ENCODE data around the gene MRPL16. TPM values are rescaled to one million over a fixed set of nuclear protein-coding genes. Genes with fewer than 3 reads are reported as not detected.
"Not testable (repeated sequence)": the region's sequence is repeated elsewhere in the genome, so short reads cannot be mapped to it uniquely, and the experiment has no call there.

MRPL16 gene
- total RNA-seq (2014; rRNA removed; shearing (Covaris generic)), result 59.4 and 66.1 TPM in 2 replicates

DNA sequence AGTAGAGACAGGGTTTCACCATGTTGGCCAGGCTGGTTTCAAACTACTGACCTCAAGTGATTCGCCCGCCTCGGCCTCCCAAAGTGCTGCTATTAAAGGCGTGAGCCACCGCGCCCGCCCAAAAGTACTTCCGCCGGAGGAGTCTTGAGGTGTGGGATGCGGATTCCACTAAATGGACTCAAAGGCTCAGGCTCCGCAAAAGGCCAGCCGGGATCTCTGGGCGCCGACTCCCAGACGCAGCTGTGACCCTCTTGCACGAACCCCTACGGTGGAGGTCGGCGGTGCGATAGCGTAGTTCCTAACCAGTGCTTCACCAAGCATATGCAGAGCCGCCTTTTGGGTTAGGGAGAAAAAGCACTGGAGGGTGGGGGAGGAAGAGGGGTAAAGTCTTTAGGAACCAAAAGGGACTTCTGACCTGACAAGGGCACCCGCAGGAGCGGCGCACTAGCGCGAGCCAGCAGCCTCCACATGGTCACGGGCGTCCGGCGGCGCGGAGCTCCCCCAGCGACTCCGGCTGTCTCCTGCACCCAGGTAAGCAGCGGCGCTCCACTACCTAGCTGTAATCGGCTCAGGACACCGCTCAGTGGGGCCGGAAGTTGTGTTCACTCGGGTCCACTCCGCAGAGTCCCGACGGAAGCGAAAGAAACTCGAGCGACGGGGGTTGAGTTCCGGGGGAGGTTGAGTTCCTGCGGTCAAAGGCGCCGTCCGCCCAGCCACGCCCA is at the start of gene MRPL16:
Gene MRPL16 (minus strand): TSS at position 590 of the 722 bp plus-strand sequence. CDS start 120 bp downstream, at position 470.
- 0 out of 2 replicates have a peak, but pooled peaks cover 2% of the 10 kb centered on the region for H3K4me1 ChIP-seq
- H3K27ac ChIP-seq, result peak within 1 kb of the TSS; percentile 61
- no peaks in the 10 kb centered on the region for H3K9me3 ChIP-seq (replicated peaks)
- H3K27me3 ChIP-seq, result no peaks in the 10 kb centered on the region
- peaks cover 27% of the 10 kb centered on the region for H3K36me3 ChIP-seq
- DNase-seq, result peak; percentile 89 to 91
- peak within 1 kb of the TSS; percentile 98 for H3K4me3 ChIP-seq

DNA sequence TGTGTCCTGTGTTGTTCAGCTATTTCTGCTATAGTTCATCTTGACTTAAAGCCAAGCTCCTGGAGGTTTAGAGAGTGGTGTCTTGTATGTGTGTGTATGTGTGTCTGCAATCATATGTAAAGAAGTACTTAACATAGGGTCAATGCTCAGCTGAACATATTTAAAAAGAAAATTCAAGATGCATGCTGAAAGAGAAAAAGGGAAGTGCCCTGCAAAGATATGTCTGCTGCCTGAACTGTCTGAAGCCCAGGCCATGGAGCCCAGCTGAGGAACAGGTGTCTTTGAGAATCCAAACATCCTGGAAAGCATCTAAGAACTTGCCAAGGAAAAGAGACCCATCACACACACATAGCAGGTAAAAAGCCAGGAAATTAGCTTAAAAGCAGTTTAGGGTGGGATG is 49.1 kb upstream of the MRPL16 start:
- no peak for DNase-seq
- H3K27ac ChIP-seq, result no peak overlapping the region

DNA sequence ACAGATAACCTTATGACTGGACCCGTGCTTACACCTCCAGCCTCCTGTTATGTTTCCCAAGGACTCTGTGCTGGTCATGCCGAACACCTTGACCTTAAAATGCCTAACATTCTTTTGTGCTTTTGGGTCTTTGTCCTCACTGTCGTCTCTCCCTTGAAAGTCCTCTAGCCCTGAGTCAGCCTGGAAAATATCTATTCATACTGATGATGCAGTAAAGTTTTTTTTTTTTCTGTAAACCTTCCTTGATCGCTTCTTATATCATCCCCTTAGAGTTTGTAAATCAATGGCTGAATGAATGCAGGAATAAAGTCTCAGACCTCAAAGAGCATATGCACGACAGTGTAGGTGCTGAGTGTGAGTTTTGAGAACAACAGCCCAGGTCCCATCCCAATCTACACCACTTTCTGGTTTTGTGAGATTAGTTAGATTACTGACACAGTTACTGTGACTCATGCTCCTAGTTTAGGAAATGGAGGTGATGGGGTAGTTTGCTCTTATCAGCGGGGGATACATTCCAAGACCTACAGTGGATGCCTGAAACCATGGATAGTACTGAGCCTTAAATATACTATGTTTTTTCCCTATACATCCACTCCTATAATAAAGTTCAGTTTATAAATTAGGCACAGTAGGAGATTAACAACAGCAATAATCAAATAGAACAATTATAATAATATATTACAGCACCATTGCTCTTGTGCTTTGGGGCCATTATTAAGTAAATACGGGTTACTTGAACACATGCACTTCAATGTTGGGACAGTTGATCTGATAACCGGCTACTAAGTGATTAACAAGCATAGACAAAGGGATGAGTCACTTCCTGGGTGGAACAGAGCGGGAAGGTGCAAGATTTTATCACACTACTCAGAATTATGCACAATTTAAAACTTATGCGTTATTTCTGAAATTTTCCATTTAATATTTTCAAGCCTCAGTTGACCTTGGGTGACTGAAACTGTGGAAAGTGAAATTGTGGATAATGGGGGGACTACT is 47.2 kb upstream of the MRPL16 start:
- no peak overlapping the region for H3K27ac ChIP-seq
- H3K4me1 ChIP-seq, result peaks cover 7% of the 10 kb centered on the region
- no peaks in the 10 kb centered on the region for H3K27me3 ChIP-seq
- no peaks in the 10 kb centered on the region for H3K9me3 ChIP-seq (replicated peaks)
- no peak overlapping the region for H3K4me3 ChIP-seq
- DNase-seq, result no peak
- no peaks in the 10 kb centered on the region for H3K36me3 ChIP-seq

More for the DNA sequence above, 49.1 kb upstream of the MRPL16 start:
- H3K4me3 ChIP-seq, result no peak overlapping the region
- no peaks in the 10 kb centered on the region for H3K36me3 ChIP-seq
- no peaks in the 10 kb centered on the region for H3K9me3 ChIP-seq (replicated peaks)
- H3K4me1 ChIP-seq, result peaks cover 7% of the 10 kb centered on the region
- no peaks in the 10 kb centered on the region for H3K27me3 ChIP-seq

DNA sequence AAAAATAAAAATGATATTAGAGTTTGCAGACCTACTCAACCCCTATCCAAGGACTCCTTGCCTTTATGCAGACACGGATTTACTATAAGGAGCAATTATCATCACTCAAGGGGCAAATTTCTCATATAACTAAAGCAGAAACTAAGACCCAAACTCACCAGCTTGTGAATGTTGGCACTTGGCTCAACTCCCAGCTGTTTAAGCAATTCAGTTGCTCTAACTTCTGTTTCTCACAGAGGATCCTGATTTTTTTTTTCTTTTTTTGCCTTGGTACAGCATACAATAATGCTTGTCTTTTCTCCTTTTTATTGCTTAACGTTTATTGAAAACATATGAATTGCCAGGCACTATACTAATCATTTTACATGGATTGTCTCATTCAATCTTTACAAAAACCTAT is 44.3 kb upstream of the MRPL16 start:
- no peak overlapping the region for H3K27ac ChIP-seq
- DNase-seq, result no peak
- H3K4me3 ChIP-seq, result no peak overlapping the region
- peaks cover 7% of the 10 kb centered on the region for H3K4me1 ChIP-seq
- H3K36me3 ChIP-seq, result no peaks in the 10 kb centered on the region
- H3K27me3 ChIP-seq, result no peaks in the 10 kb centered on the region
- H3K9me3 ChIP-seq (replicated peaks), result no peaks in the 10 kb centered on the region

DNA sequence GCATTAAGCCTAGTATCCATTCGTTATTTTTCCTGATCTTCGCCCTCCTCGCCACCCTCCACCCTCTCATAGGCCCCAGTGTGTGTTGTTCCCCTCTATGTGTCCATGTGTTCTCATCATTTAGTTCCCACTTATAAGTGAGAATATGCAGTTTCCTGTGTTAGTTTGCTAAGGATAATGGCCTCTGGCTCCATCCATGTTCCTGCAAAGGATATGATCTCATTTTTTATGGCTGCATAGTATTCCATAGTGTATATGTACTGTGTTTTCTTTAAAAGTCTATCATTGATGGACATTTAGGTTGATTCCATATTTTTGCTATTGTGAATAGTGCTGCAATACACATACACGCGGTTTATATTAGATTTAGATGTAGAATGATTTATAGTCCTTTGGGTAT is 40.8 kb upstream of the MRPL16 start:
- not testable (repeated sequence) for H3K27me3 ChIP-seq; H3K27ac ChIP-seq; H3K4me3 ChIP-seq; H3K9me3 ChIP-seq (replicated peaks); H3K4me1 ChIP-seq; DNase-seq; H3K36me3 ChIP-seq

DNA sequence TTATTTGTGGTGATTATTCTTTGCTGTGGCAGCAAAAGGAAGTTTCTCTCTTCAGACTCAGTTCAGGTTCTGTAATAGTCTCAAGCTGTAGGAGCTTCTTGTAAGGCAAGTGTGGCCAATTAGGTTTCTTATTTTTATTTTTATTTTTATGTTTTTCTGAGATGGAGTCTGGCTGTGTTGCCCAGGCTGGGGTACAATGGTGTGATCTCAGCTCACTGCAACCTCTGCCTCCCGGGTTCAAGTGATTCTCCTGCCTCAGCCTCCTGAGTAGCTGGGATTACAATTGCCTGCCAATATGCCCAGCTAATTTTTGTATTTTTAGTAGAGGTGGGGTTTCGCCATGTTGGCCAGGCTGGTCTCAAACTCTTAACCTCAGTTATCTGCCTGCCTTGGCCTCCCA is 39.0 kb upstream of the MRPL16 start:
- H3K36me3 ChIP-seq; H3K27ac ChIP-seq; H3K4me1 ChIP-seq; DNase-seq; H3K4me3 ChIP-seq; H3K27me3 ChIP-seq; H3K9me3 ChIP-seq (replicated peaks): not testable (repeated sequence)

DNA sequence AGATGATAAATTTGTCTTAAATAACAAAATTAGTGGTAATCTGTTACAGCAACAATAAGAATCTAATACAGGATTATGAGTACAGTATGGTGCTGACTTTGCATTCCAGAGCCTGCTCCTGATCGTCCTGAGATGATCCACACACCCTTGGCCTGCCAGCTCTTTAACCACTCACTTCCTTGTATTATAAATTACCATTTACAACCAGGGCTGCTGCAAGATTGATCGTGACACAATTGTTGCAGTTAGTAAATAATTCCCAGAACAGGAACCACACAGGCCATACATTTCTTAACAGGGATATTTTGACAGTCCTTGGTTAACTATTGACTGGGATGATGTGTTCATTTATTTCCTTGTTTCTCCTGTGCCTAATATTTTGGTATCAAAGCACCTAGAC is 38.6 kb upstream of the MRPL16 start:
- H3K27me3 ChIP-seq, result no peaks in the 10 kb centered on the region
- H3K4me1 ChIP-seq, result no peaks in the 10 kb centered on the region
- no peaks in the 10 kb centered on the region for H3K36me3 ChIP-seq
- H3K27ac ChIP-seq, result no peak overlapping the region
- H3K4me3 ChIP-seq, result no peak overlapping the region
- DNase-seq, result no peak
- no peaks in the 10 kb centered on the region for H3K9me3 ChIP-seq (replicated peaks)

DNA sequence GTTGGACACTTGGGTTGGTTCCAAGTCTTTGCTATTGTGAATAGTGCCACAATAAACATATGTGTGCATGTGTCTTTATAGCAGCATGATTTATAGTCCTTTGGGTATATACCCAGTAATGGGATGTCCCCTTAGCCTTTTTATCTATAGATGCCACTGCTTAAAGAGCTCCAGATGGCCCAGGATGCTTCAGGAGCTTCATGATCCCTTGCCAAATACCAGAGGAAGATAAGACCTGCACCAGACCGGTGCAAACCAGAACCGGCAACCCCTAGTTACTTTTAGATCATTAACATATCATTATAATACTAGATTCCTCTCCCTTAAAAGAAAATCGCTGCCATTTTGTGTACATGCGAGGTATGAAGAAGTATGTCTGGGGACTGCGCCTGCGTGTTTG is 37.9 kb upstream of the MRPL16 start:
- DNase-seq; H3K9me3 ChIP-seq (replicated peaks); H3K36me3 ChIP-seq; H3K27me3 ChIP-seq; H3K4me1 ChIP-seq; H3K27ac ChIP-seq; H3K4me3 ChIP-seq: not testable (repeated sequence)

DNA sequence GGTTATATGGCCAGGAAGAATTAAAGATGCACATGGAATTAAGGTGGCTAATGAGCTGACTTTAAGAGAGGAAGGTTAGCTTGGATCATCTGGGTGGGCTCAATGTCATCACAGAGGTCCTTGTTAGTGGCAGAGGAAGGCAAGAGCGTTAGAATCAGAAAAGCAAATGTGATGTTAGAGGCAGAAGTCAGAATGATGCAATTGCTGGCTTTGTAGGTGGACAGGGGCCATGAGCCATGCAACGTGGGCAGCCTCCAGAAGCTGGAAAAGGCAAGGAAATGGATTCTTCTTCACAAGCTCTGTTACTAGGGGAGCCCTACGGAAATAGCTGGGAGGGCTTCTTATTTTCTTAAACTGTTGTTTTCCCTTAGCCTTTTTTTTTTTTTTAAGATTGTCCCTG is 37.0 kb upstream of the MRPL16 start:
- H3K9me3 ChIP-seq (replicated peaks), result no peaks in the 10 kb centered on the region
- no peaks in the 10 kb centered on the region for H3K27me3 ChIP-seq

DNA sequence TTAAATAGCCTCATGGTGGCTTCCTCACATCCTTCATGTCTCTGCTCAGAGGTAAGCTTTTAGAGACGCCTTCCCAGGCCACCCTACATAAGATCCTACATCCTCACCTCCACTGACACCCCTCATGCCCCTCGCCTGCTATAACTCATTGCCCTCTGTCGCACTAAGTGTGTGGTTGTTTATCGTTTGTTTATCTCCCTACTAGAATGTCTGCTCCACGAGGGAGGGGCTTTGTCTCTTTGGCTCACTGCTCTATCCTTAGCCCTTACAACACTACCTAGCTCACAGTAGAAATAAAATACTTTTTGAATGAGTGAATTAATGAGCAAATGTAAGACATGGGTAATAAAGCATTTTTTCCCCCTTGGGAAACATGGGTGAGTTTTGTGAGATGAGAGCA is 36.0 kb upstream of the MRPL16 start:
- H3K9me3 ChIP-seq (replicated peaks), result no peaks in the 10 kb centered on the region
- no peak overlapping the region for H3K27ac ChIP-seq
- H3K4me1 ChIP-seq, result no peaks in the 10 kb centered on the region
- H3K36me3 ChIP-seq, result no peaks in the 10 kb centered on the region
- H3K27me3 ChIP-seq, result no peaks in the 10 kb centered on the region
- no peak for DNase-seq
- no peak overlapping the region for H3K4me3 ChIP-seq

More for the DNA sequence above, 37.0 kb upstream of the MRPL16 start:
- H3K27ac ChIP-seq, result no peak overlapping the region
- H3K36me3 ChIP-seq, result no peaks in the 10 kb centered on the region
- H3K4me1 ChIP-seq, result no peaks in the 10 kb centered on the region
- no peak for DNase-seq
- no peak overlapping the region for H3K4me3 ChIP-seq

DNA sequence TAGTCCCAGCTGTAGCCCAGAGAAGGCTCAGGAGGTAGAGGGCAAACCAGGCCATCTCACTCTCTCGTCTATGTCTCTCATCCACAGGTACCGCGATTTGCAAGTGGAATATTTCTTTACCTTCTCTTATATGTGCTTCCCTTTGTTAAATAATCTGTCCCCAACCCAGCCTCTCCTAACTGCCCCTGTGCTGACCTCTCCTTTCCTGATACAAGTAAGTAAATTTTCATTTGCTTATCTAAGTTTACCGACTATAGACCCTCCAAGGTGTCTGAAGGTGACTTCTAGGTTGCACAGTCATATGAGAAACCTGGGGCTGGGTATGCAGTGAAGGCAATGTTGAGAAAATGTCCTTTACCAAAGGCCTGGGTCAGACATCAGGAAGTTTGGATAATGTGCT is 34.8 kb upstream of the MRPL16 start, which contains the start of gene CBLIF:
Gene CBLIF (minus strand): TSS at position 101 of the 400 bp plus-strand sequence. CDS start 46 bp downstream, at position 55.
- no peaks in the 10 kb centered on the region for H3K27me3 ChIP-seq
- H3K36me3 ChIP-seq, result no peaks in the 10 kb centered on the region
- H3K9me3 ChIP-seq (replicated peaks), result no peaks in the 10 kb centered on the region
- H3K4me1 ChIP-seq, result no peaks in the 10 kb centered on the region
- no peak within 1 kb of the TSS for H3K4me3 ChIP-seq
- DNase-seq, result no peak
- no peak within 1 kb of the TSS for H3K27ac ChIP-seq

DNA sequence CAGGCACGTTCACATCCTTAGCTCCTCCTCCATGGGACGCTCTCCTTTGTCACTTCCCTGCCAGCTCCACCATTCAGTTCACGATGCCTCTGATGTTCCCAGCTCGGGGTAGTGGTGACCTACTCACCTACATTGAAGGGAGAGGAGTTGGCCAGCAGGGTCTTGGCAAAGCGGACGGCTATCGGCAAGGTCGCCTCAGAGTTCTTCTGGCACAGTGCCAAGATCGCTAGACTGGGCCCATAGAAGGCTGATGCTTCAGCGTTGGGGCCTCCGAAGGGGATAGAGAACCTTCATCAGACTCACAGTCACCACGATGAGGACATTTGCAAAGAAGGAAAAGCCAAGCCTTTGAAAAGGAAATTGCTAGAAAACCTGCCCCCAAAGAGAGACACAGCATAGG is 31.7 kb upstream of the MRPL16 start:
- H3K36me3 ChIP-seq, result no peaks in the 10 kb centered on the region
- H3K4me3 ChIP-seq, result no peak overlapping the region
- DNase-seq, result no peak

DNA sequence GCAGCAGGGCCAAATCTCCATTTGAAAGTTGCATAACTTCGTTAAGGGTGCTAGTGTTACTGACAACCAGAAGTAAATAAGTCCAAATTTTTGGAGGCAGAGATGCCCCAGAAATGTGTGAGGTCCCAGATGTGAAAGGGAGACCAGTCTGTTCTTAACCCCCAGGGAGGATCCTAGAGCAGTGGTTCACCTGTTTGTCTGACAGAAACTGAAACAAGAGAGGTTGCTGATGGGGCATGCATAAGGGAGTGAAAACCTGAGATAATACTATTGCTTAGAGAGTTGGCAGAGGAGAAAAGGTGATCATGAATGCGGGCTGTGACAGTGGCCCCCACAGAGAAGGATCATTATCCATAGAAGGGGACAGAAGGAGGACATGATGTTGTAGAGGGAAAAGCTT is 30.9 kb upstream of the MRPL16 start:
- Histone ChIP-seq H3K27me3 (no peaks in the 10 kb centered on the region), H3K36me3 (no peaks in the 10 kb centered on the region), H3K4me1 (no peaks in the 10 kb centered on the region), H3K9me3 (replicated peaks) (no peaks in the 10 kb centered on the region), H3K4me3 (no peak overlapping the region), H3K27ac (no peak overlapping the region)
- no peak for DNase-seq

More for the DNA sequence above, 31.7 kb upstream of the MRPL16 start:
- Histone ChIP-seq H3K4me1 (no peaks in the 10 kb centered on the region), H3K9me3 (replicated peaks) (no peaks in the 10 kb centered on the region), H3K27ac (no peak overlapping the region), H3K27me3 (no peaks in the 10 kb centered on the region)

DNA sequence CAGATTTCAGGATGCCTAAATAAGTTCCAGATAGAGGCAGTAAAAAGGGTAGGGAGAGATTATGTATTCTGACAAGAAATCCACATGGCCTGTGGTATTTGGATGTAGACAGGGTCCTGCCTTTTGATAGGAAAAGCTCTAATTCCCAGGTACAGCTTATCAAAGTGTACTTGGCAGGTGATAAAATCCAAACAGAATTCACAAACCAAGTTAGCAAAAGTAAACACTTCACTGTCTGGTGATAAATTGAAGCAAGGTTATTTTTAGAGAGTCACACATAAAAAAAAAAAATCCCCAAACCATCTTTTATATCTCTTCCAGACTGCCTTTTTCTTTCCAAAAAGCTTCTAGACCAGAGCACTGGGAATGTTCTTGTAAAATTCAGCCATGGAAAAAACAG is 29.0 kb upstream of the MRPL16 start:
- H3K9me3 ChIP-seq (replicated peaks), result no peaks in the 10 kb centered on the region
- H3K4me1 ChIP-seq, result no peaks in the 10 kb centered on the region
- H3K4me3 ChIP-seq, result no peak overlapping the region
- no peak for DNase-seq
- H3K27ac ChIP-seq, result no peak overlapping the region
- no peaks in the 10 kb centered on the region for H3K36me3 ChIP-seq
- no peaks in the 10 kb centered on the region for H3K27me3 ChIP-seq

DNA sequence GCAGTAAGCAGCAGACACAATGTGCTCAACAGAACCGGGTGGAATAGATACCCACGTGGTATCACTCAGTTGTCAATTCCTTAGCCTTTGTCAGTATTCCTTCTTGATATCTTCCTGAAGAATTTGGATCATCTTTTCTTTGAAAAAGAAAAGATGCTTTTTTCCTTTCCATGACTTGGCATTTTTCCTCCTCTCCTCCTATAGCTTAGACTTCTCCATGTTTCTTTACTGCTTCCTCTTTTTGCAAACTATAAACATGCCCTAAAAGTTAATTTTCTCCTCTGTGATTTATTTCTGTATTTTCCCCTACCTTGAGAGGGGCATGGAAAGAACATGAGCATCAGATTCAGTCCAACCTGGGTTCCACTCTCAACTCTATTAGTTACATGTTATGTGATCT is 23.0 kb upstream of the MRPL16 start:
- no peaks in the 10 kb centered on the region for H3K27me3 ChIP-seq
- no peaks in the 10 kb centered on the region for H3K36me3 ChIP-seq
- H3K4me3 ChIP-seq, result no peak overlapping the region
- no peak for DNase-seq
- H3K4me1 ChIP-seq, result no peaks in the 10 kb centered on the region
- H3K9me3 ChIP-seq (replicated peaks), result no peaks in the 10 kb centered on the region
- no peak overlapping the region for H3K27ac ChIP-seq
